Measurements from ENCODE around the gene PSME4. TPM values are rescaled to one million over a fixed set of nuclear protein-coding genes. Genes with fewer than 3 reads are reported as not detected.
"Not testable (repeated sequence)": the region's sequence is repeated elsewhere in the genome, so short reads cannot be mapped to it uniquely, and the experiment has no call there.

The PSME4 gene
- polyA plus RNA-seq, 1 donor from 2014 or later, result 23.4 TPM

DNA sequence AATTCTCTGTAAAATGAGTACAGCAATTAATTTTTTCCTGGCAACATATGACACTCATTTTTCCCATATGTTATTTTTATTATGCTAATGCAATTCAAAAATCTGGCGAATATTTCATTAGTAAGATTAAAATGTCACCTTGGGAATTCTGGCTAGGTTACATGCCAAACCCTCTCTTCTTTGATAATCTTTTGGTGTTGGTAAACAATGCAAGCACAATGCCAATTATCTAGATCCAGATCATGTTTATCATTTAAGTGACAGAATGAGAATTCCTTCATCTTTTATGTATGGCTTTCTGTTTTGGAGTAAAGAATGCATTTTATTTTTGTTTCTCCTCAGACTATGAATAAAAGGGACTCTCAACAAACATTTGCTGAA, 144.8 kb downstream of the PSME4 start (continued):
- TF ChIP-seq, protein P1, sequence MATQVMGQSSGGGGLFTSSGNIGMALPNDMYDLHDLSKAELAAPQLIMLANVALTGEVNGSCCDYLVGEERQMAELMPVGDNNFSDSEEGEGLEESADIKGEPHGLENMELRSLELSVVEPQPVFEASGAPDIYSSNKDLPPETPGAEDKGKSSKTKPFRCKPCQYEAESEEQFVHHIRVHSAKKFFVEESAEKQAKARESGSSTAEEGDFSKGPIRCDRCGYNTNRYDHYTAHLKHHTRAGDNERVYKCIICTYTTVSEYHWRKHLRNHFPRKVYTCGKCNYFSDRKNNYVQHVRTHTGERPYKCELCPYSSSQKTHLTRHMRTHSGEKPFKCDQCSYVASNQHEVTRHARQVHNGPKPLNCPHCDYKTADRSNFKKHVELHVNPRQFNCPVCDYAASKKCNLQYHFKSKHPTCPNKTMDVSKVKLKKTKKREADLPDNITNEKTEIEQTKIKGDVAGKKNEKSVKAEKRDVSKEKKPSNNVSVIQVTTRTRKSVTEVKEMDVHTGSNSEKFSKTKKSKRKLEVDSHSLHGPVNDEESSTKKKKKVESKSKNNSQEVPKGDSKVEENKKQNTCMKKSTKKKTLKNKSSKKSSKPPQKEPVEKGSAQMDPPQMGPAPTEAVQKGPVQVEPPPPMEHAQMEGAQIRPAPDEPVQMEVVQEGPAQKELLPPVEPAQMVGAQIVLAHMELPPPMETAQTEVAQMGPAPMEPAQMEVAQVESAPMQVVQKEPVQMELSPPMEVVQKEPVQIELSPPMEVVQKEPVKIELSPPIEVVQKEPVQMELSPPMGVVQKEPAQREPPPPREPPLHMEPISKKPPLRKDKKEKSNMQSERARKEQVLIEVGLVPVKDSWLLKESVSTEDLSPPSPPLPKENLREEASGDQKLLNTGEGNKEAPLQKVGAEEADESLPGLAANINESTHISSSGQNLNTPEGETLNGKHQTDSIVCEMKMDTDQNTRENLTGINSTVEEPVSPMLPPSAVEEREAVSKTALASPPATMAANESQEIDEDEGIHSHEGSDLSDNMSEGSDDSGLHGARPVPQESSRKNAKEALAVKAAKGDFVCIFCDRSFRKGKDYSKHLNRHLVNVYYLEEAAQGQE (IDR thresholded peaks at IDR 0.05; ENCODE audit: borderline replicate concordance), result no peak

DNA sequence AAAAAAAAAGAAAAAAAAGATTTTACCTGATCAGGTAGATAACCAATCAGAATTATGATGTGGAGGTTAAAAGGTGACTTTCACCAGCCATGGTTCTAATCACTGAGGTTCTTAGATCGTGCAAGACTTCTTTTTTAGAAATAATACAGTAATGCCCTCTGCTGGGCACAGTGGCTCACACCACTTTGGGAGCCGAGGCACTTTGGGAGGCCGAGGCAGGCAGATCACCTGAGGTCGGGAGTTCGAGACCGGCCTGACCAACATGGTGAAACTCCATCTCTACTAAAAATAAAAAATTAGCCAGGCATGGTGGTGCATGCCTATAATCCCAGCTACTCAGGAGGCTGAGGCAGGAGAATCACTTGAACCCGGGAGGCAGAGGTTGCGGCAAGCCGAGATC, 147.2 kb downstream of the PSME4 start:
- not testable (repeated sequence) for H3K27me3 ChIP-seq (ENCODE audit: insufficient read depth, low read depth, low read length); H3K79me2 ChIP-seq (replicated peaks; ENCODE audit: insufficient read depth, low read length); H3K4me2 ChIP-seq (ENCODE audit: low read length); H2AFZ ChIP-seq (ENCODE audit: low read depth, low read length); H3K9me2 ChIP-seq (ENCODE audit: insufficient read depth, low read length); H4K20me1 ChIP-seq (ENCODE audit: insufficient read depth); H3K27ac ChIP-seq (ENCODE audit: low read length); H3F3A ChIP-seq (ENCODE audit: insufficient read depth, low read length, poor library complexity, severe bottlenecking); H3K9me3 ChIP-seq (ENCODE audit: low read length); H3K4me3 ChIP-seq (ENCODE audit: low read length); H3K36me3 ChIP-seq (ENCODE audit: insufficient read depth, low read length); H3K9ac ChIP-seq (ENCODE audit: low read length)

DNA sequence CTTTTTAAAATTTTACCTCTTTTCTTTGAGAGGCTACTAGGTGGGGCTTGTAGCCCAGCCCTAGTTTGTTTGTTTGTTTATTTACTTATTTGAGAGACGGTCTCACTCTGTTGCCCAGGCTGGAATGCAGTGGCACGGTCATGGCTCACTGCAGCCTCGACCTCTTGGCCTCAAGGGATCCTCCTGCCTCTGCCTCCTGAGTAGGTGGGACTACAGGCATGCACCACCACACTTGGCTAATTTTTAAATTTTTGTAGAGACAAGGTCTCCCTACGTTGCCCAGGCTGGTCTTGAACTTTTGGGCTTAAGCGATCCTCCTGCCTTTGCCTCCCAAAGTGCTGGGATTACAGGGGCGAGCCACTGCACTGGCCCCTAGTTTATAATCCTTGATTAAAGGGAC, 149.0 kb downstream of the PSME4 start:
- Histone ChIP-seq H3K27me3 (ENCODE audit: insufficient read depth, low read depth, low read length) (no peaks in the 10 kb centered on the region), H3K27ac (ENCODE audit: low read length) (no peak overlapping the region), H3K4me3 (ENCODE audit: low read length) (no peak overlapping the region), H3K36me3 (ENCODE audit: insufficient read depth, low read length) (peaks cover 11% of the 10 kb centered on the region), H2AFZ (ENCODE audit: low read depth, low read length) (no peak overlapping the region), H3K9me2 (ENCODE audit: insufficient read depth, low read length) (no peaks in the 10 kb centered on the region), H4K20me1 (ENCODE audit: insufficient read depth) (no peaks in the 10 kb centered on the region), H3K4me2 (ENCODE audit: low read length) (no peak overlapping the region), H3K9ac (ENCODE audit: low read length) (no peak overlapping the region), H3K79me2 (replicated peaks; ENCODE audit: insufficient read depth, low read length) (no peaks in the 10 kb centered on the region), H3F3A (ENCODE audit: insufficient read depth, low read length, poor library complexity, severe bottlenecking) (no peaks in the 10 kb centered on the region), H3K9me3 (ENCODE audit: low read length) (no peaks in the 10 kb centered on the region)
- TF ChIP-seq POLR2AphosphoS5 (IDR thresholded peaks at IDR 0.05), result no peak

- Histone ChIP-seq H3K9me2 (ENCODE audit: insufficient read depth, low read length) (no peaks in the 10 kb centered on the region), H2AFZ (ENCODE audit: low read depth, low read length) (no peak overlapping the region), H3K4me2 (ENCODE audit: low read length) (no peak overlapping the region), H3K9me3 (ENCODE audit: low read length) (no peaks in the 10 kb centered on the region), H4K20me1 (ENCODE audit: insufficient read depth) (no peaks in the 10 kb centered on the region), H3K4me3 (ENCODE audit: low read length) (no peak overlapping the region), H3F3A (ENCODE audit: insufficient read depth, low read length, poor library complexity, severe bottlenecking) (no peaks in the 10 kb centered on the region), H3K9ac (ENCODE audit: low read length) (no peak overlapping the region), H3K27me3 (ENCODE audit: insufficient read depth, low read depth, low read length) (no peaks in the 10 kb centered on the region), H3K36me3 (ENCODE audit: insufficient read depth, low read length) (peaks cover 11% of the 10 kb centered on the region), H3K27ac (ENCODE audit: low read length) (no peak overlapping the region), H3K79me2 (replicated peaks; ENCODE audit: insufficient read depth, low read length) (no peaks in the 10 kb centered on the region)
- TF ChIP-seq POLR2AphosphoS5 (IDR thresholded peaks at IDR 0.05), result no peak
- TF ChIP-seq RAD21 (conservative IDR thresholded peaks at IDR 0.05), result no peak
- no peak for TF ChIP-seq TAF1 (IDR thresholded peaks at IDR 0.05; ENCODE audit: low read depth)
- TF ChIP-seq EZH2 (IDR thresholded peaks at IDR 0.05; ENCODE audit: borderline replicate concordance, insufficient read depth, low read length, poor library complexity, severe bottlenecking), result no peak
- TF ChIP-seq, protein P1 (IDR thresholded peaks at IDR 0.05; ENCODE audit: borderline replicate concordance), result no peak
- TF ChIP-seq SMC3 (conservative IDR thresholded peaks at IDR 0.05; ENCODE audit: poor library complexity), result no peak
- no peak for TF ChIP-seq EP300 (conservative IDR thresholded peaks at IDR 0.05; ENCODE audit: poor library complexity, severe bottlenecking)
- no peak for TF ChIP-seq CTCF (IDR thresholded peaks at IDR 0.05; ENCODE audit: poor library complexity, severe bottlenecking)
- TF ChIP-seq MXI1 (conservative IDR thresholded peaks at IDR 0.05; ENCODE audit: poor library complexity, severe bottlenecking), result no peak
Measured at GRCh38 chr2:53820711-53821110, 150.1 kb downstream of the PSME4 start.

All from neural cell (in vitro differentiated cells).